ENCODE data around the gene CD33. TPM values are rescaled to one million over a fixed set of nuclear protein-coding genes. Genes with fewer than 3 reads are reported as not detected.

Gene CD33
- total and polyA plus RNA-seq, 9 of the 15 experiments (the other 6 are each of a cell fraction or from before 2014, with no cell fraction given): 36.1 to 88.6 (median 49.6) TPM

GRCh38 chr19:51192689-51193088 lies 32.2 kb upstream of the CD33 start:
- Histone ChIP-seq H3K4me3 (no peak overlapping the region), H3K4me2 (ENCODE audit: insufficient read depth, low read length) (no peak overlapping the region), H3K27ac (ENCODE audit: extremely low read depth, low read depth, low read length) (no peak overlapping the region), H3K27me3 (ENCODE audit: control insufficient read depth in 2 of 2, insufficient read depth in 2 of 2, low read length in 2 of 2) (peaks cover 10 to 51% of the 10 kb centered on the region in 2 experiments; a peak in 3 of 5 replicates), H3K9me1 (ENCODE audit: control insufficient read depth, insufficient read depth, low read length) (no peaks in the 10 kb centered on the region), H3K4me1 (replicated peaks in 1 of 2; ENCODE audit: control insufficient read depth in 2 of 2, insufficient read depth in 2 of 2, low read length in 2 of 2) (peaks cover 5 to 11% of the 10 kb centered on the region in 2 experiments; a peak in 3 of 5 replicates), H3K79me2 (ENCODE audit: control insufficient read depth, insufficient read depth, low read length) (no peaks in the 10 kb centered on the region), H3K9ac (ENCODE audit: insufficient read depth in 1 of 2, low read depth in 2 of 2, low read length in 2 of 2) (no peak overlapping the region), H2AFZ (ENCODE audit: low read depth, low read length) (no peak overlapping the region), H3K9me3 (replicated peaks; ENCODE audit: control insufficient read depth, insufficient read depth, low read depth, low read length) (no peaks in the 10 kb centered on the region), H4K20me1 (replicated peaks; ENCODE audit: control insufficient read depth, insufficient read depth, low read length) (no peaks in the 10 kb centered on the region), H3K36me3 (ENCODE audit: control insufficient read depth, insufficient read depth, low read length) (no peaks in the 10 kb centered on the region)
- ATAC-seq (no peak), FAIRE-seq (no peak), DNase-seq (ENCODE audit: extremely low read depth in 1 of 4, low spot score in 3 of 4) (no peak)
- in situ Hi-C loops (cut with MboI) (no loop called here), intact Hi-C loops (cut with micrococcal nuclease) (no loop called here)
- POLR2A ChIA-PET: interaction anchor here (0.7 kb wide), 1 partner anchor 350 kb away, joined by 3 read pairs; no protein-coding TSS in a partner anchor
- WGBS (ENCODE audit: insufficient coverage, low coverage, missing lambda C conversion rate): 31% methylated on average over 9 of the region's 9 CpGs
- no TSS peak for BruUV-seq (replicated peaks)
- TF ChIP-seq NRF1 (conservative IDR thresholded peaks at IDR 0.05 in 1 of 2, IDR thresholded peaks at IDR 0.05 in 1 of 2) (no peak), THRAP3 (IDR thresholded peaks at IDR 0.05; ENCODE audit: borderline replicate concordance) (no peak), NCOA2 (IDR thresholded peaks at IDR 0.05; ENCODE audit: partially characterized antibody in 2 of 2) (no peak), RAD51 (IDR thresholded peaks at IDR 0.05; ENCODE audit: borderline replicate concordance, low read depth) (no peak)
- CTCF ChIA-PET (ENCODE audit: low intra/inter-chr PET ratio): no interaction called here
